Measurements from ENCODE around the gene MMP3. TPM values are rescaled to one million over a fixed set of nuclear protein-coding genes. Genes with fewer than 3 reads are reported as not detected.

The MMP3 gene
- total RNA-seq (0.97 and 2.8 TPM in 2 replicates), polyA plus RNA-seq (0.61 and 0.93 TPM in 2 replicates)

DNA sequence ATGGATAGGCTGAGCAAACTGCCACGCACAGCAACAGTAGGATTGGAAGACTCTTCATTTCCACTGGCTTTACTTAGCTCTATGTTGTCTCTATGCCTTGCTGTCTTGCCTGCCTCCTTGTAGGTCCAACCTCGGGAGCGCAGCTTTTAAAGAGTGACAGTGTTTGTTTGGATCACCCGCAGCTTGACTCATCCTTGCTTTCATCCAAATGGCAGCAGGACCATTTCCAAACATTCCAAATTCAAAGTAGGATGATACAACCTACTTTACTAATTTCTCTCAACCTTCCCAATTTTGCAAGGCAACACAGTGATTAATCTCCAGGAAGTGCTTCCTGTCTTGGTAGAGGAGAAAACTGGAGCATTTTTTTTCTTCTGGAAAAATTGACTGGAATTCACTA, at the start of gene MMP3:
Gene MMP3 (minus strand): TSS at position 121 of the 400 bp plus-strand sequence. CDS start 63 bp downstream, at position 58.
- H3K4me2 ChIP-seq, result no peak within 1 kb of the TSS
- no peak within 1 kb of the TSS for H3K27ac ChIP-seq
- no peaks in the 10 kb centered on the region for H3K27me3 ChIP-seq
- no peak within 1 kb of the TSS for H3K4me3 ChIP-seq
- WGBS (ENCODE audit: low lambda C conversion rate, missing lambda C conversion rate), result 85% methylated on average over 4 of the region's 4 CpGs
- H2AFZ ChIP-seq, result no peak within 1 kb of the TSS
- H3K9me3 ChIP-seq (ENCODE audit: low read depth), result no peaks in the 10 kb centered on the region
- no peaks in the 10 kb centered on the region for H3K36me3 ChIP-seq (replicated peaks; ENCODE audit: insufficient read depth, low read depth)
- TF ChIP-seq CTCF (IDR thresholded peaks at IDR 0.05; ENCODE audit: poor library complexity) (no peak), EZH2phosphoT487 (IDR thresholded peaks at IDR 0.05; ENCODE audit: low read depth, severe bottlenecking, unreplicated experiment) (no peak), EZH2 (IDR thresholded peaks at IDR 0.05; ENCODE audit: borderline replicate concordance) (no peak)
- H3K4me1 ChIP-seq (ENCODE audit: insufficient read depth), result no peaks in the 10 kb centered on the region
- H3K79me2 ChIP-seq, result no peaks in the 10 kb centered on the region
- H3K9me2 ChIP-seq (replicated peaks; ENCODE audit: insufficient read depth), result no peaks in the 10 kb centered on the region
- no peaks in the 10 kb centered on the region for H4K20me1 ChIP-seq (ENCODE audit: insufficient read depth, poor library complexity, severe bottlenecking)
- no peak for DNase-seq (ENCODE audit: low spot score)

- H3K79me2 ChIP-seq, result no peaks in the 10 kb centered on the region
- 95% methylated on average over 1 of the region's 1 CpG for WGBS (ENCODE audit: low lambda C conversion rate, missing lambda C conversion rate)
- H4K20me1 ChIP-seq (ENCODE audit: insufficient read depth, poor library complexity, severe bottlenecking), result no peaks in the 10 kb centered on the region
- no peak for DNase-seq (ENCODE audit: low spot score)
- no peaks in the 10 kb centered on the region for H3K36me3 ChIP-seq (replicated peaks; ENCODE audit: insufficient read depth, low read depth)
- no peaks in the 10 kb centered on the region for H3K27me3 ChIP-seq
- TF ChIP-seq EZH2phosphoT487 (IDR thresholded peaks at IDR 0.05; ENCODE audit: low read depth, severe bottlenecking, unreplicated experiment), result no peak
- no peak for TF ChIP-seq CTCF (IDR thresholded peaks at IDR 0.05; ENCODE audit: poor library complexity)
- TF ChIP-seq EZH2 (IDR thresholded peaks at IDR 0.05; ENCODE audit: borderline replicate concordance), result no peak
- H3K4me3 ChIP-seq, result no peak overlapping the region
- H2AFZ ChIP-seq, result no peak overlapping the region
- H3K9me3 ChIP-seq (ENCODE audit: low read depth), result no peaks in the 10 kb centered on the region
- H3K4me2 ChIP-seq, result no peak overlapping the region
- no peak overlapping the region for H3K27ac ChIP-seq
- H3K4me1 ChIP-seq (ENCODE audit: insufficient read depth), result no peaks in the 10 kb centered on the region
- H3K9me2 ChIP-seq (replicated peaks; ENCODE audit: insufficient read depth), result no peaks in the 10 kb centered on the region
These were observed 48.3 kb upstream of the MMP3 start for GRCh38 chr11:102891736-102892135.

- Histone ChIP-seq H3K4me1 (ENCODE audit: insufficient read depth) (no peaks in the 10 kb centered on the region), H3K27me3 (no peaks in the 10 kb centered on the region), H4K20me1 (ENCODE audit: insufficient read depth, poor library complexity, severe bottlenecking) (no peaks in the 10 kb centered on the region), H3K27ac (no peak overlapping the region), H3K9me2 (replicated peaks; ENCODE audit: insufficient read depth) (no peaks in the 10 kb centered on the region), H3K79me2 (no peaks in the 10 kb centered on the region), H3K4me2 (no peak overlapping the region), H3K36me3 (replicated peaks; ENCODE audit: insufficient read depth, low read depth) (no peaks in the 10 kb centered on the region), H3K9me3 (ENCODE audit: low read depth) (no peaks in the 10 kb centered on the region), H2AFZ (no peak overlapping the region), H3K4me3 (no peak overlapping the region)
- WGBS (ENCODE audit: low lambda C conversion rate, missing lambda C conversion rate), result 95% methylated on average over 6 of the region's 6 CpGs
- TF ChIP-seq EZH2 (IDR thresholded peaks at IDR 0.05; ENCODE audit: borderline replicate concordance) (no peak), CTCF (IDR thresholded peaks at IDR 0.05; ENCODE audit: poor library complexity) (no peak), EZH2phosphoT487 (IDR thresholded peaks at IDR 0.05; ENCODE audit: low read depth, severe bottlenecking, unreplicated experiment) (no peak)
- no peak for DNase-seq (ENCODE audit: low spot score)
These were observed 43.6 kb upstream of the MMP3 start for GRCh38 chr11:102886999-102887398.

DNA sequence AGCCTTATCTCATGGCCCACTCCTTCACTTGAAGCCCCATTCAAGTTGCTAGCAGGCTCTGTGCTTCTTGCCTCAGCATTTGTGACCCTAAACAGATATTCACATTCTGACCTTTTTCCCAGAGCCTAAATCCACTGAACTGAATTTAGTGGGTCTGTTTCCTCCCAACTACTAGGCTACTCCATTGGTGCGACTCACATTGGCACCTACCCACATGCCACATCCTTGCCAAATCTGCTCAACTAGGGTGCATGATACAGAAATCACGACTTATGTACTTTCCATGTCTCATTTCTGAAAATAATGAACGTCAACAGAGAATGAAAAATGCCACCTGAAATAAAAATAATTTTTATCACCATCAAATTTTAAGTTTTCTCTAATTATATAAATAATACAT, 39.7 kb upstream of the MMP3 start:
- no peaks in the 10 kb centered on the region for H3K36me3 ChIP-seq (replicated peaks; ENCODE audit: insufficient read depth, low read depth)
- H3K27me3 ChIP-seq, result no peaks in the 10 kb centered on the region

More for the DNA sequence above, 39.7 kb upstream of the MMP3 start:
- Histone ChIP-seq H3K27ac (no peak overlapping the region), H4K20me1 (ENCODE audit: insufficient read depth, poor library complexity, severe bottlenecking) (no peaks in the 10 kb centered on the region), H3K4me3 (no peak overlapping the region), H3K4me1 (ENCODE audit: insufficient read depth) (no peaks in the 10 kb centered on the region), H3K79me2 (no peaks in the 10 kb centered on the region), H3K4me2 (no peak overlapping the region), H3K9me3 (ENCODE audit: low read depth) (no peaks in the 10 kb centered on the region), H2AFZ (no peak overlapping the region), H3K9me2 (replicated peaks; ENCODE audit: insufficient read depth) (no peaks in the 10 kb centered on the region)
- 91% methylated on average over 3 of the region's 3 CpGs for WGBS (ENCODE audit: low lambda C conversion rate, missing lambda C conversion rate)
- TF ChIP-seq EZH2 (IDR thresholded peaks at IDR 0.05; ENCODE audit: borderline replicate concordance) (no peak), CTCF (IDR thresholded peaks at IDR 0.05; ENCODE audit: poor library complexity) (no peak), EZH2phosphoT487 (IDR thresholded peaks at IDR 0.05; ENCODE audit: low read depth, severe bottlenecking, unreplicated experiment) (no peak)
- DNase-seq (ENCODE audit: low spot score), result no peak

Measured in hepatocyte (in vitro differentiated cells).